Chondrocyte (in vitro differentiated cells): ENCODE results near the gene LRRC71. TPM values are rescaled to one million over a fixed set of nuclear protein-coding genes. Genes with fewer than 3 reads are reported as not detected.

Experiments
- DNase-seq: peaks from one replicate; pipeline ENCODE4 v3.0.0; 2021; ENCODE audit warnings: mixed read lengths, low spot score
- H3K27ac Mint-ChIP-seq: one replicate; pipeline ENCODE4 v1.8.0; 2021; ENCODE audit warnings: mild to moderate bottlenecking, moderate library complexity, mixed read lengths; ENCODE audit not compliant: unreplicated experiment
- H3K27me3 Mint-ChIP-seq: 2 replicates; pipeline ENCODE4 v1.8.0; 2021; ENCODE audit warnings: low read depth, mixed read lengths
- H3K36me3 Mint-ChIP-seq: 2 replicates; pipeline ENCODE4 v1.8.0; 2021; ENCODE audit warnings: low read depth, mixed read lengths
- H3K4me1 Mint-ChIP-seq: 2 replicates; pipeline ENCODE4 v1.8.0; 2021; ENCODE audit warnings: low read depth, mild to moderate bottlenecking, mixed read lengths
- H3K4me3 Mint-ChIP-seq: one replicate; pipeline ENCODE4 v1.8.0; 2021; ENCODE audit warnings: mild to moderate bottlenecking, moderate library complexity, mixed read lengths; ENCODE audit not compliant: unreplicated experiment
- H3K9me3 Mint-ChIP-seq: 2 replicates; pipeline ENCODE4 v1.8.0; 2021; ENCODE audit warnings: low read depth, mixed read lengths
- total RNA-seq: library from RNA; stranded (reverse); gene quantifications from 3 replicates; pipeline ENCODE4 v1.2.1, GENCODE V29; 2021
- TF ChIP-seq, protein P1 (sequence below): fragments of 200-600 bp; sonication (generic); IDR thresholded peaks from 2 replicates; pipeline ENCODE4 v1.5.0; 2021; ENCODE audit warnings: antibody characterized with exemption, mild to moderate bottlenecking, moderate library complexity

The LRRC71 gene
- total RNA-seq, 1 donor from 2014 or later = not detected

DNA sequence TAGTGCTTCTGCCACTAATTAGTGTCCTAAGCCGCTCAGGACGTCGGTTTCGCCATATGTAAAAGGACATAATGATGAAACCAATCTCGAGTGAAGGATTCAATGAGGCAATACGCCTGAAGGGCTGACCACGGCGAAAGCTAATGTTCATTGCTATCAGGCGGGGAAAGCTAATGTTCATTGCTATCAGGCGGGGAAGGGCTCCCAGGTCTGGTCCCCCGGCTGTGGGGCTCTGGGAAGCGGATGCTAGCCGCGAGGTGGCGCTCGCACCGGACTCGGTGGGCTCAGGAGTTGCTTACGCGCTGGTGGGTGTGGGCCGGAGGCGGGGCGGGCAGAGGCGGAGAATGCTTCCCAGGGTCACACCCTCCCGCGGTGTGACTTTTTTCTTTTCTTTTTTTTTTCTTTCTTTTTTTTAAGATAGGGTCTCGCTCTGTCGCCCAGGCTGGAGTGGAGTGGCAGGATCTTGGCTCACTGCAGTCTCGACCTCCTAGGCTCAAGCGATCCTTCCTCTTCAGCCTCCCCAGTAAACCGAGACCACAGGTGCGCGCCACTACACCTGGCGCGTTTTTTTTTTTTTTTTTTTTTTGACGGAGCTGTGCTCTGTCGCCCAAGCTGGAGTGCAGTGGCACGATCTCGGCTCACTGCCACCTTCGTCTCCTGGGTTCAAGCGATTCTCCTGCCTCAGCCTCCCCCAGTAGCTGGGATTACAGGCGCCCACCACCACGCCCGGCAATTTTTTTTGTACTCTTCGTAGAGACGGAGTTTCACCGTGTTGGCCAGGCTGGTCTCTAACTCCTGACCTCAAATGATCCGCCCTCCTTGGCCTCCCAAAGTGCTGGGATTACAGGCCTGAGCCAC lies 28.0 kb upstream of the LRRC71 start:
- DNase-seq = no peak
- Mint-ChIP-seq H3K9me3 (no peaks in the 10 kb centered on the region), H3K4me1 (peaks cover 42% of the 10 kb centered on the region), H3K36me3 (no peaks in the 10 kb centered on the region), H3K27ac (no peak overlapping the region), H3K4me3 (peak overlapping the region; percentile 67), H3K27me3 (no peaks in the 10 kb centered on the region)
- TF ChIP-seq, protein P1, sequence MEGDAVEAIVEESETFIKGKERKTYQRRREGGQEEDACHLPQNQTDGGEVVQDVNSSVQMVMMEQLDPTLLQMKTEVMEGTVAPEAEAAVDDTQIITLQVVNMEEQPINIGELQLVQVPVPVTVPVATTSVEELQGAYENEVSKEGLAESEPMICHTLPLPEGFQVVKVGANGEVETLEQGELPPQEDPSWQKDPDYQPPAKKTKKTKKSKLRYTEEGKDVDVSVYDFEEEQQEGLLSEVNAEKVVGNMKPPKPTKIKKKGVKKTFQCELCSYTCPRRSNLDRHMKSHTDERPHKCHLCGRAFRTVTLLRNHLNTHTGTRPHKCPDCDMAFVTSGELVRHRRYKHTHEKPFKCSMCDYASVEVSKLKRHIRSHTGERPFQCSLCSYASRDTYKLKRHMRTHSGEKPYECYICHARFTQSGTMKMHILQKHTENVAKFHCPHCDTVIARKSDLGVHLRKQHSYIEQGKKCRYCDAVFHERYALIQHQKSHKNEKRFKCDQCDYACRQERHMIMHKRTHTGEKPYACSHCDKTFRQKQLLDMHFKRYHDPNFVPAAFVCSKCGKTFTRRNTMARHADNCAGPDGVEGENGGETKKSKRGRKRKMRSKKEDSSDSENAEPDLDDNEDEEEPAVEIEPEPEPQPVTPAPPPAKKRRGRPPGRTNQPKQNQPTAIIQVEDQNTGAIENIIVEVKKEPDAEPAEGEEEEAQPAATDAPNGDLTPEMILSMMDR = peak; percentile 91

DNA sequence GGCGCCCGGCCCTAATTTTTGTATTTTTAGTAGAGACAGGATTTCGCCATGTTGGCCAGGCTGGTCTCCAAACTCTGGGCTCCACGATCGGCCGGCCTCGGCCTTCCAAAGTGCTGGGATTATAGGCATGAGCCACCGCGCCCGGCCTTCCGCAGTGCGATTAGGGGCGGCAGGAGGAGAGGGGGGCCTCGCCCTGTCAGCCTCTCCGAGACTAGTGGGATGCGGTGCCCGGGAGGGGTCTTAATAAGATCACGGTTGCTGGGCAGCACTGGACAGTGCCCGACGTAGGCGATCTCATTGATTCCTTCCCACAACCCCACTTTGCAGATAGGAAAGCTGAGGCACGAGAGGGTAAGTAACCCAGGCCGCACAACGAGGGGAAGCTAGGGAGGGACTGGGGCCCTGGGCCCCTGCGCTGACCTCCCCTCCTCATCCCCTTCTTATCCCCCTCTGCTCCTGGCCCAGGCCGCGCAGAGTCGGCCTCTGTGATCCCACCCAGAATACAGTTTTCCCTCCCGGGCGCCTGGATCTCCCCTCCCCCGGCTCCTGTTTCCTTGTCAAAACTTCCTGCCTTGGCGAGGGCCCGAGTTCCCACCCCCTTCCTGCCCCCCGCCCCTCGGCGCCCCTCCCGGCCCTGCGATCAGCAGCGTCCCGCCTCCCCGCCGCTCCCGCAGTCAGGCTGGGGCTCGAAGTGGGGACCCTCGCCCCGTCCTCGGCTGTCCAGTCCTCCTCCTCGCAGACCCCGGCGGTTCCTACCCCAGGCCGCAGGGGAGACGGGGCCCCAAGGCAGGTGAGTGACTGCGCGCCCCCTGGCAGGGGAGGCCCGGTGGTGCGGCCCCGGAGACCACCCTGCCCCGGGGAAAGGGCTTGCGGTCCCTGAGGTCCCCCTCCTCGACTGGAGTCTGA lies 27.1 kb upstream of the LRRC71 start, which contains the start of gene PEAR1:
Gene PEAR1, plus strand, starts transcription at position 671 of the 906 bp plus-strand sequence. CDS start 10,209 bp downstream, outside the sequence.
- Mint-ChIP-seq H3K4me1 (peaks cover 50% of the 10 kb centered on the region), H3K36me3 (no peaks in the 10 kb centered on the region), H3K27me3 (no peaks in the 10 kb centered on the region), H3K9me3 (no peaks in the 10 kb centered on the region), H3K27ac (peak within 1 kb of the TSS; percentile 93), H3K4me3 (peak within 1 kb of the TSS; percentile 67)
- TF ChIP-seq, protein P1 = peak; percentile 42
- no peak for DNase-seq

DNA sequence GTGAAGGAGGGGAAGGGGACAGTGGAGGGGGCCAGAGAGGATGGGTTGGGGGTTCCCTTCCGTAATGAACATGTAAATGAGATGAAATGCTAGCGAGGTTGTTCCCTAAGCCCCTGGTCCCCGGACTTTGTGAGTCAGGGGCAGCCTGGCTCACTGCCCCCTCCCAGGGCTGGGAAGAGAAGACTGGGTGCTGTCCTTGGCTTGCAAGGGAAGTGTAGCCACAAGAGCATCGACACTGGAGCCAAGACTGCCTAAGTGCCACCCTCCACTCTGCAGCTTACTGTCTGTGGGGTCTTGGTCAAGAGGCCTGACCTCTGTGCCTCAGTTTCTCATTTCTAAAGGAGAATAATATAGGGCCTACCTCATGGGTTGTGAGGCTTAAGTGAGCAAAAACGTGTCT lies 26.4 kb upstream of the LRRC71 start:
- Mint-ChIP-seq H3K9me3 (no peaks in the 10 kb centered on the region), H3K4me1 (peaks cover 57% of the 10 kb centered on the region), H3K4me3 (peak overlapping the region; percentile 67), H3K36me3 (no peaks in the 10 kb centered on the region), H3K27me3 (no peaks in the 10 kb centered on the region), H3K27ac (peak overlapping the region; percentile 93)
- DNase-seq = peak; percentile 41
- TF ChIP-seq, protein P1 = no peak

GRCh38 chr1:156894711-156895454 lies 25.5 kb upstream of the LRRC71 start:
- no peaks in the 10 kb centered on the region for H3K36me3 Mint-ChIP-seq
- H3K27me3 Mint-ChIP-seq = no peaks in the 10 kb centered on the region

More at GRCh38 chr1:156894711-156895454, 25.5 kb upstream of the LRRC71 start:
- peaks cover 58% of the 10 kb centered on the region for H3K4me1 Mint-ChIP-seq
- TF ChIP-seq, protein P1 = no peak
- H3K27ac Mint-ChIP-seq = peak overlapping the region; percentile 93
- peak; percentile 82 for DNase-seq
- no peaks in the 10 kb centered on the region for H3K9me3 Mint-ChIP-seq
- H3K4me3 Mint-ChIP-seq = peak overlapping the region; percentile 67
